ENCODE data around the gene MAST1.
"Not testable (repeated sequence)": the region's sequence is repeated elsewhere in the genome, so short reads cannot be mapped to it uniquely, and the experiment has no call there.

MAST1 gene

DNA sequence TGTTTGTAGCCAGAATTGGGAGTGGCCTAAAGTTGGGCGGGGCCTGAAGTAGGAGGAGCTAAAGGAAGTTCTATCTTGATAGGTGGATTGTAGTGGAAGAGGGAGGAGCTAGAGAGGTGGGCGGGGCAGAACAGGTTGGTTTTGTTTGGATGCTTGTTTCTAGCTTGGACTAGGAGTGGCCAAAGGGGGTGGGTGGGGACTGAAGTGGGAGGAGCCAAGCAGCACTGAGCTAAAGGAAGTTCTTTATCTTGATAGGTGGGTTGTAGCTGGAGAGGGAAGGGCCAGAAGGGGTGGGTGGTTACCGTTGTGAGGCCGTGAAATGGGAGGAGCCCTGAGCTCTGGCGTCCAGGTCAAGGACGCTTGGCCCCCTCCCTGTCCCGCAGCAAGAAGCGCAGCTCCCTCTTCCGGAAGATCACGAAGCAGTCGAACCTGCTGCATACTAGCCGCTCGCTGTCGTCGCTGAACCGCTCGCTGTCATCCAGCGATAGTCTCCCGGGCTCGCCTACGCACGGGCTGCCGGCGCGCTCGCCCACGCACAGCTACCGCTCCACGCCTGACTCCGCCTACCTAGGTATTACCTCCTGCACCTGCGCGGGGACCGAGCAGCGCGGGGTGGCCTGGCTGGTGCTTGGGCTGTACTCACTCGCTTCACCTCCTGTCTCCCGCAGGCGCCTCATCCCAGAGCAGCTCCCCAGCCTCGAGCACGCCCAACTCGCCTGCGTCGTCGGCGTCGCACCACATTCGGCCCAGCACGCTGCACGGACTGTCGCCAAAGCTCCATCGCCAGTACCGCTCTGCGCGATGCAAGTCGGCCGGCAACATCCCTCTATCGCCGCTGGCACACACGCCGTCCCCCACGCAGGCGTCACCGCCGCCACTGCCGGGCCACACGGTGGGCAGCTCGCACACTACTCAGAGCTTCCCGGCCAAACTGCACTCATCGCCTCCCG is 34.9 kb downstream of the MAST1 start:
- peak; percentile 54 for DNase-seq

DNA sequence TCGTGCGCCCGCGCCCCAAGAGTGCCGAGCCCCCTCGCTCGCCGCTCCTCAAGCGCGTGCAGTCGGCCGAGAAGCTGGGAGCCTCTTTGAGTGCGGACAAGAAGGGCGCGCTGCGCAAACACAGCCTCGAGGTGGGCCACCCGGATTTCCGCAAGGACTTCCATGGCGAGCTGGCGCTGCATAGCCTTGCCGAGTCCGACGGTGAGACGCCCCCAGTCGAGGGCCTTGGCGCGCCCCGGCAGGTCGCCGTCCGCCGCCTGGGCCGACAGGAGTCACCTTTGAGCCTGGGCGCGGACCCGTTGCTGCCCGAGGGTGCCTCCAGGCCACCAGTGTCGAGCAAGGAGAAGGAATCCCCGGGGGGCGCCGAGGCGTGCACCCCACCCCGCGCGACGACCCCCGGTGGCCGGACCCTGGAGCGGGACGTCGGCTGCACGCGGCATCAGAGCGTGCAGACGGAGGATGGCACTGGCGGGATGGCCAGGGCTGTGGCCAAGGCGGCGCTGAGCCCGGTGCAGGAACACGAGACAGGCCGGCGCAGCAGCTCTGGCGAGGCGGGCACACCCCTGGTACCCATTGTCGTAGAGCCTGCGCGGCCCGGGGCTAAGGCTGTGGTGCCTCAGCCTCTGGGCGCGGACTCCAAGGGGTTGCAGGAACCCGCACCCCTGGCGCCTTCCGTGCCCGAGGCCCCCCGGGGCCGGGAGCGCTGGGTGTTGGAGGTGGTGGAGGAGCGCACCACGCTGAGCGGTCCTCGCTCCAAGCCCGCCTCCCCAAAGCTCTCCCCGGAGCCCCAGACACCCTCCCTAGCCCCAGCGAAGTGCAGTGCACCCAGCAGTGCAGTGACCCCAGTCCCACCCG is 35.8 kb downstream of the MAST1 start:
- no peak for DNase-seq

DNA sequence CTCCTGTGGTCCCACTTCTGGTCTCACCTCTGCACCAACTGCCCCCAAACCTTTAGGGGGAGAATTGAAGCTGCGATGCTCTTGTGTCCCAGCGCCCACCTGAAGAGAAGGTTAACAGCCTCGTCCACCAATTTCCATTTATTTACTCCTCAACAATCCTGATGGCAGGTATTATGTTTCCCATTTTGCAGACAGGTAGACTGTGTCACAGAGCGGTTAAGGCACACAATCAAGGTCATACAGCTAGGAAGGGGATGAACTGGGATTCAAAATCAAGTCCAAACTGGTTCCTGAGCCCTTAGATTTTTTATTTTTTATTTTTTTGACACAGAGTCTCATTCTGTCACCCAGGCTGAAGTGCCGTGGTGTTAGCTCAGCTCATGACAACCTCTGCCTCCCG is 36.8 kb downstream of the MAST1 start:
- DNase-seq, result no peak

DNA sequence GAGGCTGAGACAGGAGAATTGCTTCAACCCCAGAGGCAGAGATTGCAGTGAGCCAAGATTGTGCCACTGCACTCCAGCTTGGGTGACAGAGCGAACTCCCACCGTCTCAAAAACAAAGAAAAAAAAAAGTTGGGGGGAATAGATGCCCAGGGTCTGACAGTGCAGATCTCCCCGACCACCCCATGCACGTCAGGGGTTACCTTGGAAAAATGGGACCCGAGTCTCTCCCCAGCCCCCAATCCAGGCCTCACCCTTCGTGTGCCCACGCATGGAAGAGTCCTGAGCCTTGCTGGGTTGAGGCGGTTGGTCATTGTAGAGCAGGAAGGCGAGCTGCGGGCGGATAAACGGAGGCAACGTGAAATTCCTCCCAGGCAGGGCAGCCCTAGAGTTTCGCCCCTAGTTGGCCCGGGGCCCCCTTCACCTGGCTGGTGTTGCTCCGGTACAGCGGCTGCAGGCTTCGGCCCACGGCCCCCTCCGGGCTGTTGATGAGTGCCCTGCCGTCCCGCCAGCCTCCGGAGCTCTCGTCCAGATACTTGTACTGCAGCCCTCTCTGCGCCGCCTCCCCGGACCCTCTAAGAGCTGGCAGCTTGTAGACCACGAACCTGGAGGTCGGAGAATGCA is 42.3 kb downstream of the MAST1 start:
- DNase-seq, result no peak

DNA sequence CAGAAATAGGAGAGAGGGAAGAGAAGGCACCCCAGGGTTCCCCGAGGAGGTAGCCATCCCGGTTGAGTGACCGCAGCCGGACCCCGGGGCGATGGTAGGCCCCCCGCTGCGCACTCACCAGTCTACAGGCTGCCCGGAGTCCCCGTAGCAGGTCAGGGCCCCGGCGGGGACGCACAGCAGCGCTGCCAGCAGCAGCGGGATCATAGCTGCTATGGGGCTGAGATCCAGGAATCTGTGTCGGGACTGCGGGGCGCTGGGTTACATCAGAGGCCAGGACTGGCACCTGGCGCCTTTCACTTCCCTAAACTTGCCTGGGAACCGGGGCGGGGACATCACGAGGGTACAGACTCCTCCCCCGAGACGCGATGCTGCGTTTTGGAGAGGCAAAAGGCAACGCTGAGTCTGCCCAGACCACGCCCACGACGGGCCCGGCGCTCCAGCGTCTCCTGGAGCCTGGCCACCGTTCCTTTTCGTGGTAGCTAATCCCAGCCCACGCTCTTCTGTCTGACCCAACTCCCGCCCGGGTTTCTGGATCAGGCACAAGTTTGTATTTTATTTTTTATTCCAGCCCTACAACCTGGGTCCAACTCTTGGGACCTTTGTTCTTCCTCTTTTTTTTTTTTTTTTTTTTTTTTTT is 43.0 kb downstream of the MAST1 start, which contains the start of gene DNASE2:
Gene DNASE2, minus strand, starts transcription at position 278 of the 637 bp plus-strand sequence. Its CDS starts 74 bp downstream, at position 204.
- DNase-seq, result peak; percentile 95

DNA sequence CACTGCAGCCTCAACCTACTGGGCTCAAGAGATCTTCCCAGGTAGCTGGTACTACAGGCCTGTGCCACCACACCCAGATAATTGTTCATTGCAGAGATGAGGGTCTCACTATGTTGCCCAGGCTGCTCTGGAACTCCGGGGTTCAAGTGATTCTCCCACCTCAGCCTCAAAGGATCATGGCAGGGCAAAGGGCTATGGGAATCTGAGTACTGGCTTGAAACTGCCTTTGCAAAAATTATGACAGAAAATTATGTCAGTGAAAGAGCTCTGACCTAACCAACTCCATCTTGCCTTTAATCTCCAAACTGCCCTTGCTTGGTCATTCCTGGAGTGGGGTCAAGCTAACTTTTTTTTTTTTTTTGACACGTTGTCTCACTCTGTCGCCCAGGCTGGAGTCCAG is 44.3 kb downstream of the MAST1 start:
- no peak for DNase-seq

- no peak for DNase-seq
Observed at GRCh38 chr19:12884202-12884601, 45.9 kb downstream of the MAST1 start.

DNA sequence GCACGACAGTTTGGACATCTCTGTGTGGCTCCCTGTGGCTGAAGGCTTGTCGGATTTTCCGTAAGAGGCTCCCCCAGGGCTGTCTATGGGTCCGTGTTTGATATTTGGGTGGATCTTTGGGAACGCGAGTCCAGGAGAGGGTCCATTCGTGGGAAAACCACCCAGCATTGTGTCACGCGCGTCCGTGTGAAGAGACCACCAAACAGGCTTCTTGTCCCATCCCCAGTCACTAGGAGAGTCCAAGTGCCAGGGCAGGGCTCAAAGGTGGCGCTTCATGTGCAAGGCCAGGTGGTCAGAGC is 46.3 kb downstream of the MAST1 start:
- DNase-seq, result no peak

GRCh38 chr19:12884926-12885748 is 46.8 kb downstream of the MAST1 start:
- peak; percentile 94 for DNase-seq

DNA sequence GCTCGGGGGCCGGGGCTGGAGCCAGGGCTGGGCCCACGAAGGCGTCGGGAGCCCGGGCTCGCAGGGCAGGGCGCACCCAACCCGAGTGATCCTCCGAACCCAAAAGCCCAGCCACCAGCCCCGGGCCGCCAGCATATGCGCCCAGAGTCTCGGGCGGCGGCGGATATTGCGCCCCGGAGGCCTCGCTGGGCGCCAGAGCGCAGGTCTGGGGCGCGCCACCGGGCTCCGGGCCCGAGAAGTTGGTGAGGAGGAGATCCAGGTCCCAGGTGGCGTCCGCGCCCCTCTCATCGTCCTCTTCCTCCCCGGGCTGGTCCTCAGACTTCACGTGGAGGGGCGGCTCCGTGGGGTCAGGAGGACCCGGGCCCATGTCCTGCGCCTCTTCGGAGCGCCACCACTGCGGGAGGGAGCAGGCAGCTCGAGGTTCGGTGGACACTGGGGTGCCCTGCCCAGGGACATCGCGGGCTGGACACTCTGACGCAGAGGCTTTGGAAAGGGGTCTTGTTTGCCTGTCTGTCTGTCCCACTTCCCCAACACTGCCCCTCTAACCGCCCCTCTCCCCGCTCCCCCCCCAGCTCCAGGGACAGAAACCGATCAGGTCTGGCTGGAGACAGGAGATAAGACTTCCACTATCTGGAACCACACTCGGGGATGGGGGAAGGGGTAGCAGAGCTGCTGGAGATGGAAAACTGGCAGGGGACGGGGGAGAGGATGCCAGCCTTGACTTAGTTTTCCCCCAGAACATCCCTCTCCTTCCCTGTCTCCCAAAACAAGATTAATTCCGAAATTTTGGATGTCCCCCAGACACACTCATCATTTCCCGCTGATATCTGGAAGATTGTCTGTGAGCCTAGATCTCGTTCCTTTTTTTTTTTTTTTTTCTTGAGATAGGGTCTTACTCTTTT is 47.7 kb downstream of the MAST1 start:
- no peak for DNase-seq

DNA sequence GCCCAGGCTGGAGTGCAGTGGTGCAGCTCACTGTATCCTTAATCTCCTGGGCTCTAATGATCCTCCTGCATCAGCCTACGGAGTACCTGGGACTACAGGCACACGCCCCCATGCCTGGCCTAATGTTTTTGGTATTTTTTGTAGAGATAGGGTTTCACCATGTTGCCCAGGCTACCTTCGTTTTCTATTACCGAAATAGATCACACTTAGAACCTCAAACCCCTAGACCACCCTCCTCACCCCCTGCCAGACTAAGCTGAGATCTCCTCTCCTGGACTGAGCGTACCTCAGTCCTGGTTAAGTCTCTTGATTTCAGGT is 48.3 kb downstream of the MAST1 start:
- DNase-seq, result no peak

DNA sequence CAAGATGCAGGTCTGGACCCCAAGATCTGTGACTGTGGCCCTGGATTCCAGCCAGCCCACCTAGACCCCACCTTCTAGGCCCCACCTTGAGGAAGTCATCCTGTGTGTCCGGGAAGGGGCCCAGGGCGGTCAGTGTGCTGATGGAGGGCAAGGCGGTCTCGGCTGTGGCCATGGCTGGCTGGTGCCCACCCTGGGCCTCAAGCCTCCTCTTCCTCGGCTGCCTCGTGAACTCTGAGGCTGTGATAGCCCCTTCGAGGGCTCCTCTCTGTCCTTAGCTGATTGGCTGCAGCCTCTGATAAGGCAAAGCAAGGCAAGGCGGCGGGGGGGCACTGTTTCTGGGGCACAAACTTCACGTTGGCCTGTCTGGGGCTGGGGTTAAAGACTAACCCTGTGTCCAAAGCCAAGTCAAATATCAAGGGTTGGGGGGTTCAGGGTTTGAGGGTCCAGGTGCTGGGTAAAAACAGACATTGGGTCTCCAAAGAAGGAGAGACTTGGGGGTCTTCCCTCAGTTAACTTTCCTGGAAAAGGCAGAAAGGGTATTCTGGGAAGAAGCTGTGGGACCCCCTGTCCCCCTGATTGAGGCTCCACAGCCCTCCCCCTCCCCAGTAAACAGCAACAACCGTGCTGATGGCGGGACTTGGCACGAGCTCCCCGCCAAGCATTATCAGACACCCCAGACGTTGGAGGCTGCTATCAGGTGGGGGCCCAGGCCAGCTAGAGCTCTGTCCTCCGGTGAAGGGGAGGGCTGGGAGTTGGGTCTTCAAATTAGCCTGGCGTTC is 48.8 kb downstream of the MAST1 start, which contains the start of gene KLF1:
Gene KLF1, minus strand, starts transcription at position 233 of the 779 bp plus-strand sequence. Its CDS starts 61 bp downstream, at position 172.
- no peak for DNase-seq

DNA sequence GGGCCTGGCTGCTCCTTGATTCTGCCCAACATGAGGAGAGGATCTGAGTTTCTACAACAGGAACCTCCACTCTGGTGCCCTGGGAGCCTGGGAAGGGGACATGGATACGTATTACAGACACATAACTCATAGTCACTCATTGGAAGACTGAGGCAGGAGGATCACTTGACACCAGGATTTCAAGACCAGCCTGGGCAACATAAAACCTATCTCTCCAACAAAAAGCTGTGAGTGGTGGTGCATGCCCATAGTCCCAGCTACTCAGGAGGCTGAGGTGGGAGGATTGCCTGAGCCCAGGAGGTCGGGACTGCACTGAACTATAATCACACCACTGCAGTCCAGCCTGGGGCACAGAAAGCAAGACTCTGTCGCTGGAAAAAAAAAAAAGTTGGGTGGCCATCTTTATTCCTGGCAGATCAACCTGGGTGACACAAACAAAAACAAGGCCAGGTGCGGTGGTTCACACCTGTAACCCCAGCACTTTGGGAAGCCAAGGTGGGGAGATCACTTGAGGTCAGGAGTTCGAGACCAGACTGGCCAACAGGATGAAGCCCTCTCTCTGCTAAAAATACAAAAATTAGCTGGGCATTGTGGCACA is 49.8 kb downstream of the MAST1 start:
- no peak for DNase-seq

GRCh38 chr19:12890299-12890786 is 52.0 kb downstream of the MAST1 start:
- not testable (repeated sequence) for DNase-seq

DNA sequence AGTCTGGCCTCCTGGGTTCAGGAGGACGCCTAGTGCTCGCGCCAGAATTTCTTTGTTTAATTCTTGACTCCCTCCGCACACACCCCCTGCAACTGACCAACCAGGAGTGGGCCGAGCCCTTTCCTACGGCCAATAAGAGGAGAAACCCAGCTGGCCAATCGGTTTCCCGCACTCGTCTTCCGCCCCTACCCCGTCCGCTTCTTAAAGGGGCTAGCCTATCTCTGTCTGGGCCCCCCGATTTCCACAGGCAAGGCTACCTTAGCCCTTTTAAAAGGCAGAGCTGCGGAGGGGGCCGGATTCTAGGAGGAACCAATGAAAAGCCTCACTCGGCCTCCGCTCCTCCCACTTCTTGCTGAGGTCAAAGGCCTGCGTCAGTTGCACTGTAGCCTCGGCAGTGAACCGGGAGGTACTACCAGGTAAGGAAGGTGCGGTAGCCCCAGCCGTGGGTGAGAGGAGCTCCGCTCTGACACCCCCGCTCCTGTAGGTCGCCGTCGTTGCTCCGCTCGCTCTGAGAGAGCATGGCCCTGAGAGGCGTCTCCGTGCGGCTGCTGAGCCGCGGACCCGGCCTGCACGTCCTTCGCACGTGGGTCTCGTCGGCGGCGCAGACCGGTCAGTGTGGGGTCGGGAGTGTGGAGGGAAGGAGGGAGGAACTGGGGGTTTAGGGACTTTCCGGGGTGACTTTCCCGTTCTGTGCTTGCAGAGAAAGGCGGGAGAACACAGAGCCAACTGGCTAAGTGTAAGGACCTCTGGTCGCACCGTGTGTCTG is 52.7 kb downstream of the MAST1 start, which contains the start of gene GCDH:
Gene GCDH, plus strand, starts transcription at position 374 of the 766 bp plus-strand sequence. Its CDS starts 145 bp downstream, at position 519.
- DNase-seq, result peak; percentile 99

DNA sequence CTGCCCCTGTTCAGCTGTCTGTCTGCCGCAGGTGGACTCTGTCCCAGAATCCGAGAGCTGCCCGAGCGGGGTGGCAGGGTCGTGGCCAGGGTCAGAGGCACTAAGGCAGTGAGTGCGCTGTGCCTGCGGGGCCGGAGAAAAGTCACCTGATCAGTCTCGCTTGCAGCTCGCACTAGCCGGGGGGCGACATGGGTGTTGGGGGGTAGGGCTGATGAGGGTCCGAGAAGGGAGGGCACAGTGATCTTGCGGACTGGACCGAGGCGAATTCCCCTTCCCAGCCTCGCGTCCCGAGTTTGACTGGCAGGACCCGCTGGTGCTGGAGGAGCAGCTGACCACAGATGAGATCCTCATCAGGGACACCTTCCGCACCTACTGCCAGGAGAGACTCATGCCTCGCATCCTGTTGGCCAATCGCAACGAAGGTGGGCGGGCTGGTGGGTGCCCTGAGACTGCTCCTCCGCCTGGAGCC is 53.3 kb downstream of the MAST1 start:
- no peak for DNase-seq

GRCh38 chr19:12893582-12893981 is 55.3 kb downstream of the MAST1 start:
- no peak for DNase-seq

DNA sequence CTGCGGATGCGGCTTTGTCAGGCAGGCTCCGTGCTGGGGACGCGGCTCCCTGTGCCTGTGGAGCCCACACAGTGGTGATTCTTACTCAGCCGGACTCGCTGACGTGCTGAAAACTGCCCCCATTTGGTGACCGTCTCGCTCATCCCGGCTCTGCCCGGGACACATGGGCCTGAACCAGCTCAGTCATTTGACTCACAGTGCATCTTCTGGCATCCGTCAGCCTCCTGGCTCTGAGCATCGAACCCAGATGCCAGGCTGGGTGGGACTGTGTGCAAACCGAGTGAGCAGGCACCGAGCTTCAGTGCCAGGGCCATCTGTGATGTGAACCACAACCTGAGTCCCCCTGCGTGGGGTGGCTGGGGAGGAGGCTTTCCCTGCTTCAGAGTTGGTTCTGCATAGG is 58.1 kb downstream of the MAST1 start:
- no peak for DNase-seq
